ENCODE results near the gene TFDP2.
A peak's percentile ranks its signal among the peaks of the same experiment; 100 is the strongest.

GRCh38 chr3:141998669-141999290 is 150.6 kb downstream of the TFDP2 start:
- TF ChIP-seq ZBTB49 (CRISPR knock-in tag; IDR thresholded peaks at IDR 0.05; ENCODE audit: borderline replicate concordance) (no peak), MEF2D (tag; conservative IDR thresholded peaks at IDR 0.05; ENCODE audit: low read depth) (no peak), CHCHD3 (CRISPR knock-in tag; IDR thresholded peaks at IDR 0.05) (no peak), ZNF174 (CRISPR knock-in tag; IDR thresholded peaks at IDR 0.05) (no peak), MLX (CRISPR knock-in tag; conservative IDR thresholded peaks at IDR 0.05) (no peak), TCF7 (IDR thresholded peaks at IDR 0.05; ENCODE audit: borderline replicate concordance) (no peak), STAT5B (CRISPR knock-in tag; IDR thresholded peaks at IDR 0.05) (no peak), POLR2A (conservative IDR thresholded peaks at IDR 0.05) (no peak), ZNF318 (IDR thresholded peaks at IDR 0.05; ENCODE audit: borderline replicate concordance in 1 of 2, low read depth in 1 of 2) (no peak), CTCF (IDR thresholded peaks at IDR 0.05 in 2 of 3, conservative IDR thresholded peaks at IDR 0.05 in 1 of 3; ENCODE audit: insufficient read depth in 2 of 3, low read depth in 1 of 3, low read length in 3 of 3) (peak in 1 of 3 experiments; percentile 53; a peak in 2 of 6 replicates), UBTF (IDR thresholded peaks at IDR 0.05; ENCODE audit: borderline replicate concordance in 1 of 2, low read depth in 2 of 2, low read length in 2 of 2) (no peak)

All from K562 (cell line).